ENCODE results near the gene KLF5. TPM values are rescaled to one million over a fixed set of nuclear protein-coding genes. Genes with fewer than 3 reads are reported as not detected.
"Not testable (repeated sequence)": the region's sequence is repeated elsewhere in the genome, so short reads cannot be mapped to it uniquely, and the experiment has no call there.

KLF5 gene
- total RNA-seq, 1 donor from 2014 or later = 2.4 TPM

GRCh38 chr13:73079359-73079758 is 20.6 kb downstream of the KLF5 start:
- H3K4me3 Mint-ChIP-seq = no peak overlapping the region
- H3K9me3 Mint-ChIP-seq = no peaks in the 10 kb centered on the region
- H3K36me3 Mint-ChIP-seq (ENCODE audit: low read depth) = peaks cover 2% of the 10 kb centered on the region
- peaks cover 4% of the 10 kb centered on the region for H3K4me1 Mint-ChIP-seq (ENCODE audit: low read depth)
- DNase-seq (ENCODE audit: low spot score) = no peak
- H3K27me3 Mint-ChIP-seq (ENCODE audit: insufficient read depth) = peaks cover 11% of the 10 kb centered on the region
- intact Hi-C loops (cut with micrococcal nuclease) = no loop called here
- H3K27ac Mint-ChIP-seq = no peak overlapping the region

GRCh38 chr13:73081256-73081915 is 22.6 kb downstream of the KLF5 start:
- H3K36me3 Mint-ChIP-seq (ENCODE audit: low read depth) = no peaks in the 10 kb centered on the region
- peaks cover 16% of the 10 kb centered on the region for H3K27me3 Mint-ChIP-seq (ENCODE audit: insufficient read depth)
- no peak overlapping the region for H3K4me3 Mint-ChIP-seq
- no peaks in the 10 kb centered on the region for H3K9me3 Mint-ChIP-seq
- H3K27ac Mint-ChIP-seq = no peak overlapping the region
- intact Hi-C loops (cut with micrococcal nuclease) = no loop called here
- H3K4me1 Mint-ChIP-seq (ENCODE audit: low read depth) = no peaks in the 10 kb centered on the region
- no peak for DNase-seq (ENCODE audit: low spot score)

GRCh38 chr13:73082471-73082870 is 23.7 kb downstream of the KLF5 start:
- Mint-ChIP-seq H3K36me3 (ENCODE audit: low read depth) (no peaks in the 10 kb centered on the region), H3K27ac (no peak overlapping the region), H3K4me1 (ENCODE audit: low read depth) (no peaks in the 10 kb centered on the region), H3K9me3 (no peaks in the 10 kb centered on the region), H3K4me3 (no peak overlapping the region), H3K27me3 (ENCODE audit: insufficient read depth) (peaks cover 16% of the 10 kb centered on the region)
- DNase-seq (ENCODE audit: low spot score) = no peak
- intact Hi-C loops (cut with micrococcal nuclease) = no loop called here

GRCh38 chr13:73082895-73083294 is 24.1 kb downstream of the KLF5 start:
- H3K27me3 Mint-ChIP-seq (ENCODE audit: insufficient read depth) = peaks cover 16% of the 10 kb centered on the region
- H3K4me1 Mint-ChIP-seq (ENCODE audit: low read depth) = no peaks in the 10 kb centered on the region
- no peaks in the 10 kb centered on the region for H3K9me3 Mint-ChIP-seq
- no peak overlapping the region for H3K27ac Mint-ChIP-seq
- no peak overlapping the region for H3K4me3 Mint-ChIP-seq
- intact Hi-C loops (cut with micrococcal nuclease) = no loop called here
- no peak for DNase-seq (ENCODE audit: low spot score)
- H3K36me3 Mint-ChIP-seq (ENCODE audit: low read depth) = no peaks in the 10 kb centered on the region

- H3K36me3 Mint-ChIP-seq (ENCODE audit: low read depth) = no peaks in the 10 kb centered on the region
- no peak overlapping the region for H3K27ac Mint-ChIP-seq
- H3K4me3 Mint-ChIP-seq = no peak overlapping the region
- H3K27me3 Mint-ChIP-seq (ENCODE audit: insufficient read depth) = peaks cover 5% of the 10 kb centered on the region
- peaks cover 12% of the 10 kb centered on the region for H3K4me1 Mint-ChIP-seq (ENCODE audit: low read depth)
- intact Hi-C loops (cut with micrococcal nuclease) = no loop called here
- no peak for DNase-seq (ENCODE audit: low spot score)
- no peaks in the 10 kb centered on the region for H3K9me3 Mint-ChIP-seq
Measured at GRCh38 chr13:73088332-73088935, 29.6 kb downstream of the KLF5 start.

GRCh38 chr13:73089213-73089612 is 30.4 kb downstream of the KLF5 start:
- H3K4me1 Mint-ChIP-seq (ENCODE audit: low read depth) = peaks cover 12% of the 10 kb centered on the region
- no peak overlapping the region for H3K27ac Mint-ChIP-seq
- H3K4me3 Mint-ChIP-seq = no peak overlapping the region
- no peaks in the 10 kb centered on the region for H3K36me3 Mint-ChIP-seq (ENCODE audit: low read depth)
- H3K9me3 Mint-ChIP-seq = no peaks in the 10 kb centered on the region
- peaks cover 5% of the 10 kb centered on the region for H3K27me3 Mint-ChIP-seq (ENCODE audit: insufficient read depth)
- DNase-seq (ENCODE audit: low spot score) = no peak
- intact Hi-C loops (cut with micrococcal nuclease) = no loop called here

GRCh38 chr13:73090116-73090822 is 31.5 kb downstream of the KLF5 start:
- Mint-ChIP-seq H3K4me1 (ENCODE audit: low read depth) (peaks cover 12% of the 10 kb centered on the region), H3K4me3 (peak overlapping the region; percentile 41), H3K27ac (peak overlapping the region; percentile 3), H3K36me3 (ENCODE audit: low read depth) (no peaks in the 10 kb centered on the region), H3K9me3 (no peaks in the 10 kb centered on the region), H3K27me3 (ENCODE audit: insufficient read depth) (peaks cover 4% of the 10 kb centered on the region)
- peak; percentile 2 for DNase-seq (ENCODE audit: low spot score)
- intact Hi-C loops (cut with micrococcal nuclease) = no loop called here

- H3K27ac Mint-ChIP-seq = peak overlapping the region; percentile 3
- no peaks in the 10 kb centered on the region for H3K36me3 Mint-ChIP-seq (ENCODE audit: low read depth)
- intact Hi-C loops (cut with micrococcal nuclease) = no loop called here
- peaks cover 12% of the 10 kb centered on the region for H3K4me1 Mint-ChIP-seq (ENCODE audit: low read depth)
- DNase-seq (ENCODE audit: low spot score) = no peak
- H3K9me3 Mint-ChIP-seq = no peaks in the 10 kb centered on the region
- H3K27me3 Mint-ChIP-seq (ENCODE audit: insufficient read depth) = no peaks in the 10 kb centered on the region
- H3K4me3 Mint-ChIP-seq = peak overlapping the region; percentile 41
Measured at GRCh38 chr13:73090823-73091187, 32.0 kb downstream of the KLF5 start.

- Mint-ChIP-seq H3K4me3 (no peak overlapping the region), H3K27ac (no peak overlapping the region), H3K36me3 (ENCODE audit: low read depth) (no peaks in the 10 kb centered on the region), H3K9me3 (no peaks in the 10 kb centered on the region), H3K27me3 (ENCODE audit: insufficient read depth) (no peaks in the 10 kb centered on the region), H3K4me1 (ENCODE audit: low read depth) (peaks cover 12% of the 10 kb centered on the region)
- intact Hi-C loops (cut with micrococcal nuclease) = no loop called here
- DNase-seq (ENCODE audit: low spot score) = no peak
Measured at GRCh38 chr13:73092829-73093228, 34.0 kb downstream of the KLF5 start.

- H3K9me3 Mint-ChIP-seq = peaks cover 6% of the 10 kb centered on the region
- no peaks in the 10 kb centered on the region for H3K27me3 Mint-ChIP-seq (ENCODE audit: insufficient read depth)
- no peaks in the 10 kb centered on the region for H3K4me1 Mint-ChIP-seq (ENCODE audit: low read depth)
- intact Hi-C loops (cut with micrococcal nuclease) = no loop called here
- no peaks in the 10 kb centered on the region for H3K36me3 Mint-ChIP-seq (ENCODE audit: low read depth)
- no peak overlapping the region for H3K27ac Mint-ChIP-seq
- H3K4me3 Mint-ChIP-seq = no peak overlapping the region
- DNase-seq (ENCODE audit: low spot score) = no peak
Measured at GRCh38 chr13:73096173-73096572, 37.4 kb downstream of the KLF5 start.

- Mint-ChIP-seq H3K27me3 (ENCODE audit: insufficient read depth) (peaks cover 2% of the 10 kb centered on the region), H3K36me3 (ENCODE audit: low read depth) (no peaks in the 10 kb centered on the region), H3K4me3 (no peak overlapping the region), H3K27ac (no peak overlapping the region), H3K4me1 (ENCODE audit: low read depth) (no peaks in the 10 kb centered on the region), H3K9me3 (peaks cover 6% of the 10 kb centered on the region)
- DNase-seq (ENCODE audit: low spot score) = no peak
- intact Hi-C loops (cut with micrococcal nuclease) = no loop called here
Measured at GRCh38 chr13:73096638-73097037, 37.8 kb downstream of the KLF5 start.

- H3K4me3 Mint-ChIP-seq; DNase-seq (ENCODE audit: low spot score); H3K27me3 Mint-ChIP-seq (ENCODE audit: insufficient read depth); H3K4me1 Mint-ChIP-seq (ENCODE audit: low read depth); intact Hi-C loops (cut with micrococcal nuclease); H3K27ac Mint-ChIP-seq; H3K9me3 Mint-ChIP-seq; H3K36me3 Mint-ChIP-seq (ENCODE audit: low read depth): not testable (repeated sequence)
Measured at GRCh38 chr13:73100781-73101180, 42.0 kb downstream of the KLF5 start.

- peaks cover 2% of the 10 kb centered on the region for H3K27me3 Mint-ChIP-seq (ENCODE audit: insufficient read depth)
- H3K4me1 Mint-ChIP-seq (ENCODE audit: low read depth) = no peaks in the 10 kb centered on the region
- no peaks in the 10 kb centered on the region for H3K36me3 Mint-ChIP-seq (ENCODE audit: low read depth)
- intact Hi-C loops (cut with micrococcal nuclease) = no loop called here
- DNase-seq (ENCODE audit: low spot score) = no peak
- H3K9me3 Mint-ChIP-seq = peaks cover 6% of the 10 kb centered on the region
- H3K27ac Mint-ChIP-seq = no peak overlapping the region
- no peak overlapping the region for H3K4me3 Mint-ChIP-seq
Measured at GRCh38 chr13:73101351-73102007, 42.7 kb downstream of the KLF5 start.
